CD4-positive, alpha-beta T cell treated with Interleukin-15 for 4 hours (primary cell): Measurements from ENCODE around the gene NNMT.

ENCODE experiments used
- DNase-seq: peaks from one replicate; pipeline ENCODE4 v3.0.0-alpha.2; 2020; ENCODE audit warnings: low spot score

Gene NNMT

DNA sequence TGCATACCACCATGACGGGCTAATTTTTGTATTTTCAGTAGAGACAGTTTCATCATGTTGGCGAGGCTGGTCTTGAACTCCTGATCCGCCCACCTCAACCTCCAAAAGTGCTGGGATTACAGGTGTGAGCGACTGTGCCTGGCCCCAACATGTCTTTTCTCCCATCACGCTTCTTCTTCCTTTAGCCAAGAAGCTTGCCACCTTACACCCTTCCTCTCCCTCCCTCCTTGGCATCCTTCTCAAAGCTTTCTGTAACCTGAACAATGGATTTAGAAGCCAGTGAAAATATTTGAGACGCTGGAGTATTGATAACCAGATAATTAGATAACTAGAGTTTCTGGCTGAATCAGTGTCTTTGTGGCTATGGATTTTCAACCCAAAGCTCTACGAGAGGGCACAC, 11.3 kb upstream of the NNMT start:
- no peak for DNase-seq

DNA sequence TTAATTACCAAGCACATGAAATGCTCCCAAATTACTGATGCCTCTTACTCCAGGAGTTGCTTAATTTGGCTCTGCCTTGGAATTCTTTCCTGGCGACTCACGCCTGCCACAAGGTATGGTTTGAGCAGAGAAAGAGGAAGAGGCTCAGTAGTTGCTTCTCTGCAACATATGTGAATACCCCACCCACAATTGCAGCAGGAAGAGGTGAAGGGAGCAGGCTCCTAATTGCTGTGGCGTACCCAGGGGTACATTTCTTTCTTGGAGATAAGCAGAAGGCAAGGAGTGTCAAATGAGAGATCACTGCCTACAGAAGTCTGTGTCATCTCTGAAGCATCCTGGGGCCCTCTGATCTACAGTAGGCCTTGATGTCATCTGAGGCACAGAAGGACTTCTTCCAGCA, 10.6 kb upstream of the NNMT start:
- no peak for DNase-seq

DNA sequence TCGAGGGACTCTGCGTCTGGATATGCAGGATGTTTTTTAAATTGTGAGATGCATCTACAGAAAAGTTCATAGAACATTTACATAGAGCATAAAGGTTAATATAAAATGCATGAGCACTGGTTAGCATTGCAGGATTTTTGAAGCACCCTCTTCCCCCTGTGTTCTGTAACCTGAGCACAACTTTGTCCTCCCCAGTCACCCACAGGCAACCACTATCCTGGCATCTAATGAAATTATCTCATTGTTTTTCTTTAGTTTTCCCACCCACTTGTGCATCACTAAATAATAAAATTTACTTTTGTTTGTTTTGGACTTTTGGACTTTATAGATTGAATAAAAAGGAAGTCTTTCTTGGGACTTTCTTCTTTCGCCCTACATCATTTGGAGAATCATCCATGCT, 10.0 kb upstream of the NNMT start:
- DNase-seq = no peak

GRCh38 chr11:114287154-114287553, 9.0 kb upstream of the NNMT start:
- no peak for DNase-seq

- no peak for DNase-seq
These were observed 8.1 kb upstream of the NNMT start for GRCh38 chr11:114288136-114288535.

DNA sequence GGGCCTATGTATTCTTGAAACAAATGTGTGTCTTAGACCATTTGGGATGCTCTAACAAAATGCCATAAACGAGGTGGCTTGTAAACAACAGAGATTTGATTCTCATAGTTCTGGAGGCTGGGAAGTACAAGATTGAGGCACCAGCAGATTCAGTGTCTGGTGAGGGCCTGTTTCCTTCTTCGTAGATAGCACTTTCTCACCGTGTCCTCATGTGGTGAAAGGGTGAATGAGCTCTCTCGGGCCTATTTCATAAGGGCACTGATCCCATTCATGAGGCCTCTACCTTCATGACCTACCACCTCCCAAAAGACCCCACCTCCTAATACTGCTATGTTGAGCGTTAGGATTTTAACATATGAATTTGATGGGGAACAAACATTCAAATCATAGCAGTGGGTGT, 6.4 kb upstream of the NNMT start:
- DNase-seq = no peak

DNA sequence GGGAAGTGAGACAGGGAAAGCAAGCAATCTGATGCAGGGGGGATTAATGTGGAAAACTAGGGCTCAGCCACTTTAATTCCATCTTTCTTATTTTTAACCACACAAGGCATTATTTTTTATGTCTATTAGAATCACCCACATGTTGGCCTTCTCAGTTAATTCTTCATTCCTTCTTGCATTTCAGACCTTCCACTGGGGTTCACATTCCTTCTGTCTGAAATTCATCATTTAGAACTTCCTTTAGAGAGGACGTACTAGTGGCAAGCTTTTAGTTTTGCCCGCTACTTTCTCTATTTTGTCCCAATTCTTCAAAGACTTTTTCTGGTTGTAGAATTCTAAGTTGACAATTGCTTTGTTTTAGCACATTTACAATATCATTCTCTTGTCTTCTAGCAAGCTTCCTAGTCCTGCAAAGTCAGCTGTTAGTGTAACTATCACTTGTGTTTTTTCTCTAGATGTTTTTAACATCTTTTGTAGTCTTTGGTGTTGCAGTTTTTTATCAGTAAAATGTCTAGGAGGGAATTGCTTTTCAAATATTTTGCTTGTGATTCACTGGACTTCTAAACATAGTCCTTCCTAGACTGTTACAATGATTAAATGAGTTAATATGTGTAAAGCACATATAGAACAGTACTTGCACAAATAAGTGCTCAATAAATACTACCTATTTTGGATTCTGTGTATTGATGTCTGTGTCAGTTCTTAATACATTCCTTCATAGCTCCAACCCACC, 5.5 kb upstream of the NNMT start:
- no peak for DNase-seq

- DNase-seq = no peak
These were observed 4.8 kb upstream of the NNMT start for GRCh38 chr11:114291381-114291780.

- no peak for DNase-seq
These were observed 4.1 kb upstream of the NNMT start for GRCh38 chr11:114291842-114292680.

DNA sequence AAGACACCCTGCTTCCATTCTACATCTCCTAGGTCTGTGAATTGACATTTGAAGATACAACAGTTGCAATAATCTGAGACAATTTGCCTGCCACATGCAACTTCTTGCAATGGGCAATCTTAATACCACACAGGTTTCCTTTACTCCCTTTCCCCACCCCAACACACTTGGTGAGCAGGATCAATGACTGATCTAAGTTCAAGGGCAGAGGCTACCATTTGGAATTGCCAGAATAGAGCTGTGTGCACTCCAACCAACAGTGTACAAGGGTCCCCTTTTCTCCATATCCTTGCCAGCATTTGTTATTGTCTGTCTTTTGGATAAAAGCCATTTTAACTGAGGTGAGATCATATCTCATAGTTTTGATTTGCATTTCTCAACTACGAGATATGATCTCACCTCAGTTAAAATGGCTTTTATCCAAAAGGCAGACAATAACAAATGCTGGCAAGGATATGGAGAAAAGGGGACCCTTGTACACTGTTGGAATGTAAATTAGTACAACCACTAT, 2.9 kb upstream of the NNMT start:
- DNase-seq = no peak

GRCh38 chr11:114296605-114297372, 590 bp downstream of the NNMT start:
- no peak for DNase-seq

GRCh38 chr11:114297806-114298709, 1.9 kb downstream of the NNMT start:
- DNase-seq = no peak

GRCh38 chr11:114298710-114299109, 2.5 kb downstream of the NNMT start:
- no peak for DNase-seq

GRCh38 chr11:114301088-114301487, 4.9 kb downstream of the NNMT start:
- no peak for DNase-seq

GRCh38 chr11:114301927-114302326, 5.7 kb downstream of the NNMT start:
- no peak for DNase-seq

GRCh38 chr11:114302663-114303062, 6.5 kb downstream of the NNMT start:
- DNase-seq = no peak

GRCh38 chr11:114304065-114304464, 7.9 kb downstream of the NNMT start:
- DNase-seq = no peak

DNA sequence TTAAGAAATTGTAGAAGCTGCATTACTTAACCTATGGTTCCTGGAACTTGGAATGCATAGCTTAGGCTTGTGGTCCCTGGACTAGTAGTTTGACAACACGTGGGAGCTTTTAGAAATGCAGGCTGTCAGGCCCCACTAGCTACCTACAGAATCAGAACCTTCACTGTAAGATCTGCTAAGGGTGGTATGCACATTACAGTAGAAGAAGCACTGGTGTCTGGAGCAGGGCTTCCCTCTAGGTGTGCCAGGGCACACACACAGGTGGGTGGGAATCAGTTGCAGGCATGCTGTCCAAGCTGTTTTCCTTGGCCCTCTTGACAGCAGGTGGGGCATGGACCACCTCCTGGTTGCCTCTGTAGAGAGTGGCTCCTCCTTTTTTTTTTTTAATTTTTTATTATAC, 8.8 kb downstream of the NNMT start:
- no peak for DNase-seq

- no peak for DNase-seq
These were observed 11.5 kb downstream of the NNMT start for GRCh38 chr11:114307524-114308203.

GRCh38 chr11:114308689-114309089, 12.5 kb downstream of the NNMT start:
- no peak for DNase-seq

DNA sequence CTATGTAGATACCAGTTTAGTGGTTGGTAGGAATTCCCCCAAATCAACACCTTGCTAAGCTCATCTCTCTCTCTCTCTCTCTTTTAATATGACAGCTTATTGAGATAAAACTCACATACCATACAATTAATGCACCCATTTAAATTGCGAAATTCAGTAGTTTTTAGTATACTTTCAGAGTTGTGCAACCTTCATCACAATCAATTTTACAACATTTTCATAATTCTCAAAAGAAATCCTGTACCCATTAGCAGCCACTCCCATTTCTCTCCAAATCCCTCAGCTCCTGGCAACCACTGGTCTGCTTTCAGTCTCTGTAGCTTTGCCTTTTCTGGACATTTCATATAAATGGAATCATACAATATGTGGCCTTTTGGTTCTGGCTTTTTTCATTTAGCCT, 13.3 kb downstream of the NNMT start:
- no peak for DNase-seq
